ENCODE measurements around the gene SYAP1. TPM values are rescaled to one million over a fixed set of nuclear protein-coding genes. Genes with fewer than 3 reads are reported as not detected.

The SYAP1 gene
- polyA plus RNA-seq, 1 donor from 2014 or later: 14.4 TPM

DNA sequence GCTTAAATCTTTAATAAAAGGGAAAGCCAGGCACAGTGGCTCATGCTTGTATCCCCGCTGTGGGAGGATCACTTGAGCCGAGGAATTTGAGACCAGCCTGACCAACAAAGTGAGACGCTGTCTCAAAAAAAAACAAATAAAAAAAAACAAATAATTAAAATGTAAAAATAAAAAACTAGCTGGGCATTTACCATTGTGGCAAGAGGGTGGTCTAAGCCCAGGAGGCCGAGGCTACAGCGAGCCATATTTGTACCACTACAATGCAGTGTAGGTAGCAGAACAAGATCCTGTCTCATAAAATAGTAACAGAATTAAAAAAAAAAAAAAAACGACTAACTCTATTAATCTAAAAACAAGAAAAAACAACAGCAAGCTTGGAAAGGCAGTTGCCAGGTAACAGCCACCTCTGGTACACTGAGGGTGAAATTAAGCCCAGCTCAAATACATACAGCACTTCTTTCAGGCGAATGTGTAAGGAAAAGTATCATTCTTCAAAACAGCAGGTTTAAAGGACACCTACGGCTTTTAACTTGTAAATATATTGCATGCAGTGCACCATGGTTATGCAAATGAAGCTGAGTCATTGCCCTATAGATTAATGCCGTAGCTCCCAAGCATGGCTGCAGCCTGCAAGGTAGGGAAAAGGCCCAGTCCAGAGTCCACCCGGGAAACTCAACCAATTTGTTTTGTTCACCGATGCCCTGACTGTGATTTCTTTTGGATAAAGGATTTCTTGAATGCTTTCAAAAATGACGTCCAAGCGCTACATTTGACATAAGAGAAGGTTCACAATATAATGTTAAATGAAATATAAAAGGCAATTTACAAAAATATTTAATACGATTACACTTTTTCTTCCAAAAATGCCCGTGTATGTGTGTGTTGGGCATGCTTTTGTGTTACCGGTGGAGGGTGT, 52.3 kb downstream of the SYAP1 start:
- no peaks in the 10 kb centered on the region for H3K9me2 ChIP-seq (ENCODE audit: insufficient read depth, low read length)
- no peaks in the 10 kb centered on the region for H4K20me1 ChIP-seq (ENCODE audit: insufficient read depth)
- H3K27ac ChIP-seq (ENCODE audit: low read length): peak overlapping the region; percentile 57
- H3K79me2 ChIP-seq (replicated peaks; ENCODE audit: insufficient read depth, low read length): no peaks in the 10 kb centered on the region
- H3K27me3 ChIP-seq (ENCODE audit: insufficient read depth, low read depth, low read length): no peaks in the 10 kb centered on the region
- TF ChIP-seq, protein P1, sequence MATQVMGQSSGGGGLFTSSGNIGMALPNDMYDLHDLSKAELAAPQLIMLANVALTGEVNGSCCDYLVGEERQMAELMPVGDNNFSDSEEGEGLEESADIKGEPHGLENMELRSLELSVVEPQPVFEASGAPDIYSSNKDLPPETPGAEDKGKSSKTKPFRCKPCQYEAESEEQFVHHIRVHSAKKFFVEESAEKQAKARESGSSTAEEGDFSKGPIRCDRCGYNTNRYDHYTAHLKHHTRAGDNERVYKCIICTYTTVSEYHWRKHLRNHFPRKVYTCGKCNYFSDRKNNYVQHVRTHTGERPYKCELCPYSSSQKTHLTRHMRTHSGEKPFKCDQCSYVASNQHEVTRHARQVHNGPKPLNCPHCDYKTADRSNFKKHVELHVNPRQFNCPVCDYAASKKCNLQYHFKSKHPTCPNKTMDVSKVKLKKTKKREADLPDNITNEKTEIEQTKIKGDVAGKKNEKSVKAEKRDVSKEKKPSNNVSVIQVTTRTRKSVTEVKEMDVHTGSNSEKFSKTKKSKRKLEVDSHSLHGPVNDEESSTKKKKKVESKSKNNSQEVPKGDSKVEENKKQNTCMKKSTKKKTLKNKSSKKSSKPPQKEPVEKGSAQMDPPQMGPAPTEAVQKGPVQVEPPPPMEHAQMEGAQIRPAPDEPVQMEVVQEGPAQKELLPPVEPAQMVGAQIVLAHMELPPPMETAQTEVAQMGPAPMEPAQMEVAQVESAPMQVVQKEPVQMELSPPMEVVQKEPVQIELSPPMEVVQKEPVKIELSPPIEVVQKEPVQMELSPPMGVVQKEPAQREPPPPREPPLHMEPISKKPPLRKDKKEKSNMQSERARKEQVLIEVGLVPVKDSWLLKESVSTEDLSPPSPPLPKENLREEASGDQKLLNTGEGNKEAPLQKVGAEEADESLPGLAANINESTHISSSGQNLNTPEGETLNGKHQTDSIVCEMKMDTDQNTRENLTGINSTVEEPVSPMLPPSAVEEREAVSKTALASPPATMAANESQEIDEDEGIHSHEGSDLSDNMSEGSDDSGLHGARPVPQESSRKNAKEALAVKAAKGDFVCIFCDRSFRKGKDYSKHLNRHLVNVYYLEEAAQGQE (IDR thresholded peaks at IDR 0.05; ENCODE audit: borderline replicate concordance): no peak
- TF ChIP-seq POLR2AphosphoS5 (IDR thresholded peaks at IDR 0.05): peak; percentile 67
- H3K9me3 ChIP-seq (ENCODE audit: low read length): no peaks in the 10 kb centered on the region
- no peaks in the 10 kb centered on the region for H3F3A ChIP-seq (ENCODE audit: insufficient read depth, low read length, poor library complexity, severe bottlenecking)
- H3K9ac ChIP-seq (ENCODE audit: low read length): no peak overlapping the region
- no peak overlapping the region for H3K4me2 ChIP-seq (ENCODE audit: low read length)
- no peak overlapping the region for H2AFZ ChIP-seq (ENCODE audit: low read depth, low read length)
- H3K4me3 ChIP-seq (ENCODE audit: low read length): no peak overlapping the region
- no peaks in the 10 kb centered on the region for H3K36me3 ChIP-seq (ENCODE audit: insufficient read depth, low read length)

DNA sequence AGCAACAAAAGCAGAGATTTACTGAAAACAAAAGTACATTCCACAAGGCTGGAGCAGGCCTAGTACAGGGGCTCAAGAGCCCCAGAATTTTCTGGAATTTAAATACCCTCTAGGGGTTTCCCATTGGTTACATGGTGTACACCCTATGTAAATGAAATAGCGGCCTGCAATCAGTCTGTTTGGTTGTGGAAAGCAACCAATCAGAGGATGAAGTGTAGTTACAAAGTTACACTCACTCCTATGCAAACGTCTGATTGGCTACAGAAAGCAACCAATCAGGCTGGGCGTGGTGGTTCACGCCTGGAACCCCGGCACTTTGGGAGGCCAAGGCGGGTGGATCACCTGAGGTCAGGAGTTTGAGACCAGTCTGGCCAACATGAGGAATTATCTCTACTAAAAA, 53.0 kb downstream of the SYAP1 start:
- Histone ChIP-seq H3K27ac (ENCODE audit: low read length) (peak overlapping the region; percentile 57), H3K4me2 (ENCODE audit: low read length) (no peak overlapping the region), H3K4me3 (ENCODE audit: low read length) (no peak overlapping the region), H3K9me3 (ENCODE audit: low read length) (no peaks in the 10 kb centered on the region), H3F3A (ENCODE audit: insufficient read depth, low read length, poor library complexity, severe bottlenecking) (no peaks in the 10 kb centered on the region), H4K20me1 (ENCODE audit: insufficient read depth) (no peaks in the 10 kb centered on the region), H3K9me2 (ENCODE audit: insufficient read depth, low read length) (no peaks in the 10 kb centered on the region), H3K27me3 (ENCODE audit: insufficient read depth, low read depth, low read length) (no peaks in the 10 kb centered on the region), H3K36me3 (ENCODE audit: insufficient read depth, low read length) (no peaks in the 10 kb centered on the region), H3K9ac (ENCODE audit: low read length) (no peak overlapping the region), H2AFZ (ENCODE audit: low read depth, low read length) (no peak overlapping the region), H3K79me2 (replicated peaks; ENCODE audit: insufficient read depth, low read length) (no peaks in the 10 kb centered on the region)
- no peak for TF ChIP-seq EP300 (conservative IDR thresholded peaks at IDR 0.05; ENCODE audit: poor library complexity, severe bottlenecking)
- TF ChIP-seq RAD21 (conservative IDR thresholded peaks at IDR 0.05): no peak
- no peak for TF ChIP-seq MXI1 (conservative IDR thresholded peaks at IDR 0.05; ENCODE audit: poor library complexity, severe bottlenecking)
- TF ChIP-seq SMC3 (conservative IDR thresholded peaks at IDR 0.05; ENCODE audit: poor library complexity): no peak
- TF ChIP-seq, protein P2, sequence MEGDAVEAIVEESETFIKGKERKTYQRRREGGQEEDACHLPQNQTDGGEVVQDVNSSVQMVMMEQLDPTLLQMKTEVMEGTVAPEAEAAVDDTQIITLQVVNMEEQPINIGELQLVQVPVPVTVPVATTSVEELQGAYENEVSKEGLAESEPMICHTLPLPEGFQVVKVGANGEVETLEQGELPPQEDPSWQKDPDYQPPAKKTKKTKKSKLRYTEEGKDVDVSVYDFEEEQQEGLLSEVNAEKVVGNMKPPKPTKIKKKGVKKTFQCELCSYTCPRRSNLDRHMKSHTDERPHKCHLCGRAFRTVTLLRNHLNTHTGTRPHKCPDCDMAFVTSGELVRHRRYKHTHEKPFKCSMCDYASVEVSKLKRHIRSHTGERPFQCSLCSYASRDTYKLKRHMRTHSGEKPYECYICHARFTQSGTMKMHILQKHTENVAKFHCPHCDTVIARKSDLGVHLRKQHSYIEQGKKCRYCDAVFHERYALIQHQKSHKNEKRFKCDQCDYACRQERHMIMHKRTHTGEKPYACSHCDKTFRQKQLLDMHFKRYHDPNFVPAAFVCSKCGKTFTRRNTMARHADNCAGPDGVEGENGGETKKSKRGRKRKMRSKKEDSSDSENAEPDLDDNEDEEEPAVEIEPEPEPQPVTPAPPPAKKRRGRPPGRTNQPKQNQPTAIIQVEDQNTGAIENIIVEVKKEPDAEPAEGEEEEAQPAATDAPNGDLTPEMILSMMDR (IDR thresholded peaks at IDR 0.05; ENCODE audit: poor library complexity, severe bottlenecking): no peak
- TF ChIP-seq EZH2 (IDR thresholded peaks at IDR 0.05; ENCODE audit: borderline replicate concordance, insufficient read depth, low read length, poor library complexity, severe bottlenecking): no peak
- TF ChIP-seq POLR2AphosphoS5 (IDR thresholded peaks at IDR 0.05): no peak
- no peak for TF ChIP-seq TAF1 (IDR thresholded peaks at IDR 0.05; ENCODE audit: low read depth)
- TF ChIP-seq, protein P1 (IDR thresholded peaks at IDR 0.05; ENCODE audit: borderline replicate concordance): no peak
